ENCODE measurements around the gene USP32. TPM values are rescaled to one million over a fixed set of nuclear protein-coding genes. Genes with fewer than 3 reads are reported as not detected.

USP32 gene
- total and polyA plus RNA-seq, 2 donors (not counting 1 experiment from before 2014, with no cell fraction given): 7.7 to 48.8 TPM

GRCh38 chr17:60252459-60252858 lies 139.5 kb downstream of the USP32 start:
- Histone ChIP-seq H2AFZ (ENCODE audit: insufficient read depth, low read depth, low read length, poor library complexity, severe bottlenecking) (no peak overlapping the region), H3K4me1 (ENCODE audit: control insufficient read depth in 2 of 2, insufficient read depth in 2 of 2, low read length in 2 of 2) (no peaks in the 10 kb centered on the region), H3K36me3 (replicated peaks in 1 of 2; ENCODE audit: control extremely low read depth in 1 of 2, control insufficient read depth in 1 of 2, extremely low read depth in 1 of 2, insufficient read depth in 2 of 2, low read length in 1 of 2) (peaks cover 7 to 22% of the 10 kb centered on the region in 2 experiments), H3K79me2 (ENCODE audit: control insufficient read depth, insufficient read depth, low read length) (no peaks in the 10 kb centered on the region), H3K4me3 (ENCODE audit: control extremely low read depth in 1 of 5, extremely low read depth in 1 of 5, insufficient read depth in 1 of 5, low read depth in 2 of 5, low read length in 4 of 5) (no peak overlapping the region), H3K27me3 (replicated peaks in 1 of 4; ENCODE audit: control extremely low read depth in 1 of 4, control insufficient read depth in 3 of 4, insufficient read depth in 4 of 4, low read length in 3 of 4) (no peaks in the 10 kb centered on the region), H4K20me1 (ENCODE audit: control insufficient read depth, insufficient read depth, low read length, poor library complexity, severe bottlenecking) (no peaks in the 10 kb centered on the region), H3K27ac (ENCODE audit: low read length in 2 of 2) (no peak overlapping the region), H3K9me3 (ENCODE audit: control extremely low read depth in 1 of 3, control insufficient read depth in 2 of 3, insufficient read depth in 1 of 3, low read length in 2 of 3) (peaks cover 0 to 2% (median 0%) of the 10 kb centered on the region in 3 donors), H3K9ac (ENCODE audit: low read length) (no peak overlapping the region), H3K4me2 (replicated peaks; ENCODE audit: low read depth, low read length, poor library complexity, severe bottlenecking) (no peak overlapping the region)
- Mint-ChIP-seq H3K27me3 (no peaks in the 10 kb centered on the region), H3K9me3 (ENCODE audit: insufficient read depth) (no peaks in the 10 kb centered on the region), H3K4me1 (no peaks in the 10 kb centered on the region), H3K4me3 (no peak overlapping the region), H3K27ac (no peak overlapping the region)
- DNase-seq (no peak), ATAC-seq (ENCODE audit: low read depth) (no peak)
- ChIA-PET POLR2A (interaction anchor here (0.7 kb wide), 1 partner anchor 20 kb away, joined by 4 read pairs; no protein-coding TSS in a partner anchor), CTCF (no interaction called here)
- intact Hi-C loops (cut with micrococcal nuclease): no loop called here
- WGBS (ENCODE audit: insufficient coverage): no CpG with 5 or more reads among the region's 1 CpG
- TF ChIP-seq EZH2 (IDR thresholded peaks at IDR 0.05; ENCODE audit: borderline replicate concordance, insufficient read depth, low read depth, low read length, poor library complexity, severe bottlenecking): no peak
- no peak for TF ChIP-seq CTCF (IDR thresholded peaks at IDR 0.05)

- POLR2A ChIA-PET: no interaction called here
Observed at GRCh38 chr17:60249290-60249826, 142.6 kb downstream of the USP32 start.

More at GRCh38 chr17:60249290-60249826, 142.6 kb downstream of the USP32 start:
- Histone ChIP-seq H3K9ac (ENCODE audit: low read length) (no peak overlapping the region), H3K27me3 (replicated peaks in 1 of 4; ENCODE audit: control extremely low read depth in 1 of 4, control insufficient read depth in 3 of 4, insufficient read depth in 4 of 4, low read length in 3 of 4) (no peaks in the 10 kb centered on the region), H4K20me1 (ENCODE audit: control insufficient read depth, insufficient read depth, low read length, poor library complexity, severe bottlenecking) (no peaks in the 10 kb centered on the region), H3K4me2 (replicated peaks; ENCODE audit: low read depth, low read length, poor library complexity, severe bottlenecking) (no peak overlapping the region), H3K4me3 (ENCODE audit: control extremely low read depth in 1 of 5, extremely low read depth in 1 of 5, insufficient read depth in 1 of 5, low read depth in 2 of 5, low read length in 4 of 5) (no peak overlapping the region), H3K79me2 (ENCODE audit: control insufficient read depth, insufficient read depth, low read length) (no peaks in the 10 kb centered on the region), H3K36me3 (replicated peaks in 1 of 2; ENCODE audit: control extremely low read depth in 1 of 2, control insufficient read depth in 1 of 2, extremely low read depth in 1 of 2, insufficient read depth in 2 of 2, low read length in 1 of 2) (peaks cover 3 to 15% of the 10 kb centered on the region in 2 experiments), H2AFZ (ENCODE audit: insufficient read depth, low read depth, low read length, poor library complexity, severe bottlenecking) (no peak overlapping the region), H3K27ac (ENCODE audit: low read length in 2 of 2) (no peak overlapping the region), H3K9me3 (ENCODE audit: control extremely low read depth in 1 of 3, control insufficient read depth in 2 of 3, insufficient read depth in 1 of 3, low read length in 2 of 3) (peaks cover 0 to 2% (median 0%) of the 10 kb centered on the region in 3 donors), H3K4me1 (ENCODE audit: control insufficient read depth in 2 of 2, insufficient read depth in 2 of 2, low read length in 2 of 2) (no peaks in the 10 kb centered on the region)
- Mint-ChIP-seq H3K27me3 (no peaks in the 10 kb centered on the region), H3K4me3 (no peak overlapping the region), H3K4me1 (no peaks in the 10 kb centered on the region), H3K27ac (no peak overlapping the region), H3K9me3 (ENCODE audit: insufficient read depth) (no peaks in the 10 kb centered on the region)
- intact Hi-C loops (cut with micrococcal nuclease): no loop called here
- TF ChIP-seq EZH2 (IDR thresholded peaks at IDR 0.05; ENCODE audit: borderline replicate concordance, insufficient read depth, low read depth, low read length, poor library complexity, severe bottlenecking) (no peak), CTCF (IDR thresholded peaks at IDR 0.05) (no peak)
- no peak for ATAC-seq (ENCODE audit: low read depth)
- no peak for DNase-seq
- CTCF ChIA-PET: no interaction called here

Measured in B cell (primary cell).